OCI-LY1 (cell line): ENCODE measurements around the gene FYN.

Source experiments
- EZH2 ChIP-seq: fragments of 200-600 bp; sonication (generic), shearing (Covaris generic); IDR thresholded peaks from 2 replicates; pipeline ENCODE4 v1.8.0; 2017; ENCODE audit warnings: borderline replicate concordance, mixed run types, mild to moderate bottlenecking, antibody characterized with exemption, low read length, moderate library complexity, mixed read lengths
- TF ChIP-seq, protein P1 (sequence below): fragments of 200-600 bp; sonication (generic), shearing (Covaris generic); IDR thresholded peaks from 2 replicates; pipeline ENCODE4 v1.5.1; 2017; ENCODE audit warnings: mild to moderate bottlenecking, antibody characterized with exemption, low read length, moderate library complexity, mixed read lengths

DNA sequence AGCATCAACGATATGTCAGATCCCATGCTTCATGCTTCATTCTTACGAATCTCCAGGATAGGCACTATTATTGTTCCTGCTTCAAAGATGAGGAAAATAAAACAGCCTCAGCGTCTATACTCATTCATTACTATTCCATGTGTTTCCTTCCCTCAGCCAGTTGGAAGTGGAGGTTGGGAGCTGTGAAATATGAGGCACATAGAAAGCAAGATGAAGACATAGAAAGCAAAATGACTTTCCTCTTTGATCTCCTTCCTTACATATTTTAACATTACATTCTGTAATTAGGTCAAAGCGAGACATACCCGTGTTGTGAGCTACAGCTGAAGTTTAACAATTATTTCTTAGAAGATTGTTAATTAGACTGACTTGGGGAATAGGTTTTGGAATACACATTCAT lies 125.4 kb downstream of the FYN start:
- TF ChIP-seq, protein P1, sequence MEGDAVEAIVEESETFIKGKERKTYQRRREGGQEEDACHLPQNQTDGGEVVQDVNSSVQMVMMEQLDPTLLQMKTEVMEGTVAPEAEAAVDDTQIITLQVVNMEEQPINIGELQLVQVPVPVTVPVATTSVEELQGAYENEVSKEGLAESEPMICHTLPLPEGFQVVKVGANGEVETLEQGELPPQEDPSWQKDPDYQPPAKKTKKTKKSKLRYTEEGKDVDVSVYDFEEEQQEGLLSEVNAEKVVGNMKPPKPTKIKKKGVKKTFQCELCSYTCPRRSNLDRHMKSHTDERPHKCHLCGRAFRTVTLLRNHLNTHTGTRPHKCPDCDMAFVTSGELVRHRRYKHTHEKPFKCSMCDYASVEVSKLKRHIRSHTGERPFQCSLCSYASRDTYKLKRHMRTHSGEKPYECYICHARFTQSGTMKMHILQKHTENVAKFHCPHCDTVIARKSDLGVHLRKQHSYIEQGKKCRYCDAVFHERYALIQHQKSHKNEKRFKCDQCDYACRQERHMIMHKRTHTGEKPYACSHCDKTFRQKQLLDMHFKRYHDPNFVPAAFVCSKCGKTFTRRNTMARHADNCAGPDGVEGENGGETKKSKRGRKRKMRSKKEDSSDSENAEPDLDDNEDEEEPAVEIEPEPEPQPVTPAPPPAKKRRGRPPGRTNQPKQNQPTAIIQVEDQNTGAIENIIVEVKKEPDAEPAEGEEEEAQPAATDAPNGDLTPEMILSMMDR: no peak
- no peak for TF ChIP-seq EZH2
